COLO668 (cell line): ENCODE results near the gene RBM23.

Source experiments
- DNase-seq: peaks from one replicate; lab custom pipeline; 2025; ENCODE audit not compliant: unreplicated experiment; lab: John Stamatoyannopoulos, UW

The RBM23 gene

DNA sequence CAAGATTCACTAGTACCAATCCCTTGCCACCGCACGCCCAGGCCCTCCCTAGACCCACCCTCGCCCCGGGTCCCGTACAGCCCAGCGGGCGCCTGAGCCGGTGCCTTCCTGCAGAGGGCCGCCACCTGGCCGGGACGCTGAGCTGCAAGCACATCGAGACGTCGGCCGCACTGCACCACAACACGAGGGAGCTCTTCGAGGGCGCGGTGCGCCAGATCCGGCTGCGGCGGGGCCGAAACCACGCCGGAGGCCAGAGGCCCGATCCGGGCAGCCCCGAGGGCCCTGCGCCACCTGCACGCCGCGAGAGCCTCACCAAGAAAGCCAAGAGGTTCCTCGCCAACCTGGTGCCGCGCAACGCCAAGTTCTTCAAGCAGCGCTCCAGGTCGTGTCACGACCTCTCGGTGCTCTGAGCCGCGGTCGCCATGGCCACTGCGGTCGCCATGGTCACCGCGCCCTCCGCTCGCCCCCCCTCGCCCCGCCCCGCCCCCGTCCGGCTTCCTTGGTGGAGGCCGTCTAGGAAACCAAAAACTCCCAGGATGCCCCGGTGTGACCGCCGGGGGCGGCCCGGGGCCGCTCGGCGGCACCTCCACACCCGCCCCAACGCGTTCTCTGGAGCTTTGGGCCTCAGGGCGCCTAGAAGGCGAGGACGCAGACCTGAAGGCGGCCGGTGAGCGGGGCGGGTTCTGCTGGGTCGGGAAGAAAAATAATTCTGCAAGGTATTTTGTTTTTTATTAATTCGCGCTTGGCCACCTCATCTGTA, 32.3 kb downstream of the RBM23 start:
- peak; percentile 90 for DNase-seq

DNA sequence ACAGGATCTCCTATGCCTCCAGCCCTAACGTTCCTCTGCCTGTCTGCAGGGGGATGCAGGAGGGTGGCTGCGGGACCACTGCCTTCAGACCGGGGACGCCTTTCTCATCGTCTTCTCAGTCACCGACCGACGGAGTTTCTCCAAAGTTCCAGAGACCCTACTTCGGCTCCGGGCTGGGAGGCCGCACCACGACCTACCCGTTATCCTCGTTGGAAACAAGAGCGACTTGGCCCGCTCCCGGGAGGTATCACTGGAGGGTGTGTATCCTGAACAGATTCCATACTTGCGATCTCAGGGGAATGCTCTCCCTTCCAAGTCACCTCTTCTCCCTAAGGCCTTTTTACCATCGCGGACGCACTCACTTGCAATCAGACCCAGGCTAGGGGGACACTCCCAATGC, 33.0 kb downstream of the RBM23 start:
- DNase-seq = no peak

DNA sequence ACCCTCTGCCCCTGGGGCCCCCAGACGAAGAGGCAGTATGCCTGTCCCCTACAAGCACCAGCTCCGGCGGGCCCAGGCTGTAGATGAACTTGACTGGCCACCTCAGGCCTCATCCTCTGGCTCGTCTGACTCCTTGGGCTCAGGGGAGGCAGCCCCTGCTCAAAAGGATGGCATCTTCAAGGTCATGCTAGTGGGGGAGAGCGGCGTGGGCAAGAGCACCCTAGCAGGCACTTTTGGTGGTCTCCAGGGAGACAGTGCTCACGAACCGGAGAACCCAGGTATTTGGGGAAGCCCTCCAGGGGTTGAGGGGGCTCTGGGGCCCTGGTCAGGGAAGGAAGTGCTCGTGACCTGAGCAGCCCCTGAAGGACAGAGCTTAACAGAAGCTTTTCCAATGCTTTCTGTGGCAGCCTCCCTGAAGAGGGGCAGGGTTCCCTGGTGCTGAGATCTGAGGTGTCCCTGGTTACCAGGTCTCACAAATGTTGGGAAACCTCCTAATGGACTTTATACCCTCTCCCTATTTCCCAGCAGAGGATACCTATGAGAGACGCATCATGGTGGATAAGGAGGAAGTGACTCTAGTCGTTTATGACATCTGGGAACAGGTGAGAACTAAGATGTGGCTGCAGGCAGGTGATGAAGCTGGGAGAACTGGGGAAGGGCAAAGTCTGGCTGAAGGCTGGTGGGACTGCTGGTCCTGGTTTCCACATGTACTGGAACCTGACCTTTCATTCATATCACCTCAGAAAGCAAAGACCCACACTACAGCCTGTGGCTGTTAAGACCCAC, 34.0 kb downstream of the RBM23 start:
- DNase-seq = peak; percentile 12

DNA sequence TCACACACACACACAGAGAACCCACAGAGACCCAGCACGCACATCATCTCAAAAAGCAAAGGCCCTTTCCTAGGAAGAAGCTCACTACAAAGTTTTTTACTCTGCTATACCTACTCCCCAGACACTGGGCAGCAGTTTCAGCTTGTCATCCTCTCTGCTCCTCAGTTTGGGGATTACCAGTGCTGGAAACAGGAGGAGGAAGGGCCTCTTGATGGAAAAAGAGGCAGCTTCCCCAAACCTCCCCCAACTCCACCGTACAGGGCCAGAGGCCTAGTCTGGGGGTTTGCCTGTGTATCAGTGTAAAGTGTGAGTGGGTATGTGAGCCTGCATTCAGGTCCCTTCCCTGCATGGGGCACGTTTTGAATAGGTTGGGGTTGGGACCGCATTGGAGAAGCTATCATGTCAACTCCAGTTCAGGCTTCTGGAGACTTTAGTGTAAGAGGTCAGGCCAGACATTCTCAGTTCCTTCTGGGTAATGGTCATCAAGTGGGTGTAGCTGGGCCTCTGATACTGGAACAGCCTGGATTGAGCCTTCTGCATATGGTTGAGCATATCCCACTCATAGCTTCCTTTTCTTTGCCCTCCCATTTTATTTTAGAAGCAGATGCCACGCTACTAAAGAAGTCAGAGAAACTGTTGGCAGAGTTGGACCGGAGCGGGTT, 34.7 kb downstream of the RBM23 start:
- DNase-seq = no peak

DNA sequence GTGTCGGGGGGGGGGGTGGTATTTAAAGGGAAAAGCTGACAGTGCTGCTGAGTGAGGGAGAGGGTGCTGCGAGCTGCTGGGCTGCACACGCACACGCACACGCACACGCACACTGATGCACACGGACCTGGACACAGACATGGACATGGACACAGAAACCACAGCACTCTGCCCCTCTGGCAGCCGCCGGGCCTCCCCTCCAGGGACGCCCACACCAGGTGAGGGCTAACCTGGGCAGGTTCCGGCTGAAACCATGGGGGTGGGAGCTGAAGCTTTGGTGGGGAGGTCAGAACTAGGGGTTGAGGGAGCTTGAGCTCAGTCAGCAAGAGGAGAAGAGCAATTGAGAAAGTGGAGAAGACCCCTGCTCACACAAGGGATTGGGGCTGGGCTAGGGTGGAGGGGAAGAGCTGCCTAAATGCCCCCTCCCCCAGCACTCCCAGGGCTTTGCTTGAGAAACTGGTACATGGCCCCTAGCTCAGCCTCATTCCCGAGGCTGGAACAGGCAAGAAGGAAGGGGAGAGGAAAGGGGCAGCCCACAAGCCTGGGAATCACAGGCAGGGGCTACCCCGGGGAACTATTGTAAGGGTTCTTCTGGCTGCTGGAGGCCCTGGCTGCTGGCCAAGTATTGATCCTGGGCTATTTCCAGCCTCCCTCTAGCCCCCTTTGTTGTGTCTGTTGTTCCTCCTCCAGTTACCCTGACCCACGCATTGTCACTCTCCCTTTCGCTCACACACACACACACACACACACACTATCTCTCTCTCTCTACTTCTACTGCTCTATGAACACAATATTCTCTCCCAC, 35.6 kb downstream of the RBM23 start, which contains the start of gene REM2:
Gene REM2, plus strand, starts transcription at position 50 of the 804 bp plus-strand sequence. Its CDS starts 66 bp downstream, at position 116.
- peak; percentile 82 for DNase-seq

DNA sequence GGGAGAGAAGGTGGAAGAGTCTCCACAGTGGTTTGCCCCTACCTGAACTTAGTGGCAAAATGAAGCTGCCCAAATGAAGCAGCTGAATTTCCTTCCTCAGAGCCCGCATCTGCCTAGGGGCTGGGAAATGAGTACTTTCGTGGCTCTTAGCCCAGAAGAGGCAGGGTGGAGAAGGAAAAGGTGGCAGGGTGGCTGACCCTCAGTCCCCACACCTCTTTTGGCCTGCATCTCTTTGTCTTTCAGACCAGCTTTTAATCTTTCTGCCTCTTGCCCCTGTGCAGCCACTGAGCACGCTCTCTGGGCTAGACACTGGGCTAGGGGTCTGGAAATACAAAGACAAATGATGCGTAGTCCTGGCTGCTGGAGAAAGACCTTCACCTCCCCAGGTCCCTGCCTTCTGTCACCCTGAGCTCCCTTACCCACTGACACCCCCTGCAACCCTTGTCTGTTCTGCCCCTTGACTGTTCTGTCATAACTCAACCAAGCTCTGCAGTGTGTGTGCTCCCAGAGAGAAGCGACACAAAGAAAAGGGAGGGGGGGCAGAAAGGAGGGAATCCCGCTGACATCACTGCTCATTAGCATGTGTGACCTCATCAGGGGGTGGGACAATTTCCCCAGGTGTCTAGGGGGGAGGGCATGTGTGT, 36.3 kb downstream of the RBM23 start:
- DNase-seq = peak; percentile 68

DNA sequence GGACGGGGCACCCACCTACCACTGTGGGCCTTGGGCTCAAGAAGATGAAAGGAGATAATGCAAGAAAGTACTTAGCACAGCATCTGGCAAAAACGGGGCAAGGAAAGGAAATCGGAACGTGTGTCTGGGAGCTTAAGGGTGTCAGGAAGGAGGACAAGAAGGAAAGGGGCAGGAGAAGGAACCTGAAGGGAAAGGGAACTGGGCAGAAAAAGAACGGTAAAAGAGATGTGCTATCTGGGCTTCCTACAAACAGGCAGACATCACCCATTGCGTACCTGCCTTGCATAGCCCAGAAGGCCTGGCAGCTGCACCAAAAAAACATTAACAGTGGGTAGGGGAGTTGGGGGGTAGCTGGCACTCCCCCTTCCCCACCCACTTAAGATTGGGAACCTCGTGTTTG, 36.9 kb downstream of the RBM23 start:
- no peak for DNase-seq

DNA sequence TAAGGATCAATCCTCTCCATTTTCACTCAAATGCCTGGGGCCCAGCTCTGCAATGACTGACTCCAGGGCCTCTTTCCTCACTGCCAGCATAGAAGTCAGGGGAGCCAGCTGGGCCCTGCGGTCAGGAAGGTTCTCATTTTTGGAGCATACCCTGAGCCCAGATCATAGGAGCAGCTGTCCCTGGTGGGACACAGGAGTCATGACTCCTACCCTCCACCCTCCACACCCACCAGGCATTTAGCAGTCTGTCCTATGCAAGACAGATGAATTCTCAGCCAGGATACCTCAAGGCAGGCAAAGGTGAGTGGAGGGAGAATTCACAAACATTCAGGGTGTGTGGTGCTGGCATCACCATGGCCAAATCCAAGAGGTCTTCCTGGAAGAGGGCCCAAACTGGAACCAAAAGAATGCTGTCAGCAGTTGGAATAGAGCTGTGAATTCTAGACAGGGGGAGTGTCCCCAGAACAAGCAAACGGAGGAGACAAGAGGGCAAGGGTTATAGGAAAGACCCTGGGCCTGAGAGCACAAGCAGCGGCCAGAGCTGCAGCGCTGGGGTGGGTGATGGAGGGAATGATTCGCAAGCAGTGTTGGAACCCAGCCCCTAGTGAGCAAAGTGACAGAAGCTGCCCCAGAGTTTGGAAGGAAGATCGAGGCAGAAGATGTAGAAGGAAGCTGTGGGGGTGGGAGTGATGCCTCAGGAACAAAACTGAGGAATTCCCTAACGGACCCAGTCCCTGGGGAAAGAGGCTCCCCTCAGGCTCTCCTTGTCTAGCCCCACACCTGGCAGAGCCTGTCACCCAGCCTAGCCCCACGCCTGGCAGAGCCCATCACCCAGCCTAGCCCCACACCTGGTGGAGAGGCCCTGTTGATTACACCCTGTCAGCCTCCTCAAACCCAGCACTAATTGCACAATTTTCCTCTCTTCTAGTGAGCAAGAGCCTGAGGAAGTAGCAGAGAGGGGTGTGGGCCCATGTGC, 40.4 kb downstream of the RBM23 start:
- no peak for DNase-seq

DNA sequence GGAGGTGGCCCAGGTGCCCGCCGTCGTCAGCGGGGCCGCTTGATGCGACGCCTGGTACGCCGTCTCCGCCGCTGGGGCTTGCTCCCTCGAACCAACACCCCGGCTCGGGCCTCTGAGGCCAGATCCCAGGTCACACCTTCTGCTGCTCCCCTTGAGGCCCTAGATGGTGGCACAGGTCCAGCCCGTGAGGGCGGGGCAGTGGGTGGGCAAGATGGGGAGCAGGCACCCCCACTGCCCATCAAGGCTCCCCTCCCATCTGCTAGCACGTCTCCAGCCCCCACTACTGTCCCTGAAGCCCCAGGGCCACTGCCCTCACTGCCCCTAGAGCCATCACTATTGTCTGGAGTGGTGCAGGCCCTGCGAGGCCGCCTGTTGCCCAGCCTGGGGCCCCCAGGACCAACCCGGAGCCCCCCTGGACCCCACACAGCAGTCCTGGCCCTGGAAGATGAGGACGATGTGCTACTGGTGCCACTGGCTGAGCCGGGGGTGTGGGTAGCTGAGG, 41.9 kb downstream of the RBM23 start:
- DNase-seq = no peak

DNA sequence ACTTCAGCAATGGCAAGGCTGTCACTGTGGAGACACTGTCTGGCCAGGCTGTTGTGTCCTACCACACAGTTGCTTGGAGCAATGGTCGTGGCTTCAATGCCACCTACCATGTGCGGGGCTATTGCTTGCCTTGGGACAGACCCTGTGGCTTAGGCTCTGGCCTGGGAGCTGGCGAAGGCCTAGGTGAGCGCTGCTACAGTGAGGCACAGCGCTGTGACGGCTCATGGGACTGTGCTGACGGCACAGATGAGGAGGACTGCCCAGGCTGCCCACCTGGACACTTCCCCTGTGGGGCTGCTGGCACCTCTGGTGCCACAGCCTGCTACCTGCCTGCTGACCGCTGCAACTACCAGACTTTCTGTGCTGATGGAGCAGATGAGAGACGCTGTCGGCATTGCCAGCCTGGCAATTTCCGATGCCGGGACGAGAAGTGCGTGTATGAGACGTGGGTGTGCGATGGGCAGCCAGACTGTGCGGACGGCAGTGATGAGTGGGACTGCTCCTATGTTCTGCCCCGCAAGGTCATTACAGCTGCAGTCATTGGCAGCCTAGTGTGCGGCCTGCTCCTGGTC, 43.1 kb downstream of the RBM23 start:
- no peak for DNase-seq

DNA sequence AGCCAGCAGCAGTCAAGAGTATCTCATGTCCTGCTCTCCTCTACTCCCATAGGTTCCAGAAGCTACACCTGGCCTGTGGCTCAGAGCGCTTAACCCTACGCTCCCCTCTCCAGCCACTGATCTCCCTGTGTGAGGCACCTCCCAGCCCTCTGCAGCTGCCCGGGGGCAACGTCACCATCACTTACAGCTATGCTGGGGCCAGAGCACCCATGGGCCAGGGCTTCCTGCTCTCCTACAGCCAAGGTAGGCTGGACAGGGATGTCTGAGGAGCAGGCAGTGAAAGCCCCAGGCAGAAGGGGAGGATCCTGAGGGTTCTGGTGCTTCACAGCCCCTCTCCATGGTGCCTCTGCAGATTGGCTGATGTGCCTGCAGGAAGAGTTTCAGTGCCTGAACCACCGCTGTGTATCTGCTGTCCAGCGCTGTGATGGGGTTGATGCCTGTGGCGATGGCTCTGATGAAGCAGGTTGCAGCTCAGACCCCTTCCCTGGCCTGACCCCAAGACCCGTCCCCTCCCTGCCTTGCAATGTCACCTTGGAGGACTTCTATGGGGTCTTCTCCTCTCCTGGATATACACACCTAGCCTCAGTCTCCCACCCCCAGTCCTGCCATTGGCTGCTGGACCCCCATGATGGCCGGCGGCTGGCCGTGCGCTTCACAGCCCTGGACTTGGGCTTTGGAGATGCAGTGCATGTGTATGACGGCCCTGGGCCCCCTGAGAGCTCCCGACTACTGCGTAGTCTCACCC, 43.8 kb downstream of the RBM23 start:
- DNase-seq = no peak

DNA sequence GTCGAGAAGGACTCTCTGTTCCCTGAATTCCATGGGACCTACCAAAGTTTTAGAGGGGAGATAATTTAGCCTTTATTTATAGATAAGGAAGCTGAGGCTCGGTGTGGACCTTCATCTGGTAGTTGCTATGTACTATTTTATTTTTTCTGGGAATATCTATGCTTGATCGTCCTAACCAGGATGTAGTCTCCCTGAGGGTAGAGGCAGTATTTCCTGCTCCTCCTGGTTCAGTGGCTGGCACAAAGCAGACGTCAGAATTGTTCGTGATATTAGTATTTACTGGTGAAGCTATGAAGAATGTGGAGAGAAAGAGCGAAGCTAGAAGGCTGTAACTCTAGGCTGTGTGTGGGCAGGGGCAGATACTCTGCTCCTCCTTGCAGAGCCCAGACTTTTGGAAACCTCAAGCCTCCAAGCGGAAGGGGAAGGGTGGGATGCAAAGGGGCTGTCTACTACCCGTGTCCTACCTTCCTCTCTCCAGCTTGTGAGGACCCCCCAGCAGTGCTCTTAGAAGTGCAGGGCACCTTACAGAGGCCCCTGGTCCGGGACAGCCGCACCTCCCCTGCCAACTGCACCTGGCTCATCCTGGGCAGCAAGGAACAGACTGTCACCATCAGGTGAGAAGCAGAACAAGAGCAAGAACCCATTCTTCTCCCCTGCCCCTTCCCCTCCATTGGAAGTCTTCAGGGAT, 46.0 kb downstream of the RBM23 start:
- DNase-seq = no peak

DNA sequence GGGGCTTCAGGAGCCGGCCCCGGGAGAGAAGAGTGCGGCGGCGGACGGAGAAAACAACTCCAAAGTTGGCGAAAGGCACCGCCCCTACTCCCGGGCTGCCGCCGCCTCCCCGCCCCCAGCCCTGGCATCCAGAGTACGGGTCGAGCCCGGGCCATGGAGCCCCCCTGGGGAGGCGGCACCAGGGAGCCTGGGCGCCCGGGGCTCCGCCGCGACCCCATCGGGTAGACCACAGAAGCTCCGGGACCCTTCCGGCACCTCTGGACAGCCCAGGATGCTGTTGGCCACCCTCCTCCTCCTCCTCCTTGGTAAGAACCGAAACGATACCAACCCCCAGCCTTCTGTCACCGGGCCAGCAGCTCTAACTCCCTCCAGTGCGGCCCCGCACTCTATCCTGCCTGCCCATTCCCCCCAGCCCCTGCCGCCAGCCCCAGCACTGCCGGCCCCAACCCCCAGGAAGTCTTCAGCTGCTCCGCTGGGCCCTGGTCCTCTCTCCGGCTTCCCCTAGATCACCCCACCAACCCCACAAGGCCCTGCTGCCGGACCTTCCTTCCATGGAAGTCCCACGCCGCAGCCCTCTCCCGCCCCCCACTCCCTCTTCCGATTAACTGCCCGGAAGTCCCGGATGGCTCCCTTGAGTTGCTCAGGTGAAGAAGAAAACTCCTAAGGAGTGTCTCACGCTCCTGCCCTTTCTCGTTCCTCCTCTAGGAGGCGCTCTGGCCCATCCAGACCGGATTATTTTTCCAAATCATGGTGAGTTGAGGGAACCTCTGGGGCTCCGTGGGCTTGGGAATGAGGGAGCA, 46.7 kb downstream of the RBM23 start:
- DNase-seq = peak; percentile 82

DNA sequence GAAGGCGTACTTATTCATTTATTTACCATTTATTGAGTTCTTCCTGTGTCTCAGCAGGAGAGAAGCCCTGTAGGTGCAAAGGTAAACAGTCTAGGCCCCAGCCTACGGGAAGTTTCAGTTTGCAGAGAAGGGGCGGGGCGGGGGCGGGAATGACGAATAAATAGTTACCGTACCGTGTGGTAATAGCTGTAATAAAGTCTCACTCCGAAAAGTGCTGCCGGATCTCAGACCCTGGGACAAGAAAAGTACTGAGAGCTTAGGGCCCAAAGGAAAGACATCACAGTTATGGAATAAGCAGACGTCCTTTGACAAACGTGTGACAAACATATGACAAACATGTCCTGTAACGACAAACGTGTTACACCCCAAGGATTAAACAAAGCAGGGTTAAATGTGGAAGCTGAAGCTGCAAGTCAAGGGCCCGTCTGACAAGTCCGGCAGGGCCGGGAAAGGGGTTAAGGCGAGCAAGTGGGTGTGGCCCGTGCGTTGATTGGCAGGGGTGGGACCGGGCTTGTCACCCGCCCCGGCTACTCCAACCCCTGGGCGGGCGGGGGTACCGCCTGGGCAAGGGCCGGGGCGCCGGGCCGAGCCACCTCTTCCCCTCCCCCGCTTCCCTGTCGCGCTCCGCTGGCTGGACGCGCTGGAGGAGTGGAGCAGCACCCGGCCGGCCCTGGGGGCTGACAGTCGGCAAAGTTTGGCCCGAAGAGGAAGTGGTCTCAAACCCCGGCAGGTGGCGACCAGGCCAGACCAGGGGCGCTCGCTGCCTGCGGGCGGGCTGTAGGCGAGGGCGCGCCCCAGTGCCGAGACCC, 47.5 kb downstream of the RBM23 start, which contains the start of gene LRP10:
Gene LRP10, plus strand, starts transcription at position 517 of the 809 bp plus-strand sequence. CDS start 564 bp downstream, outside the sequence.
- peak; percentile 94 for DNase-seq

DNA sequence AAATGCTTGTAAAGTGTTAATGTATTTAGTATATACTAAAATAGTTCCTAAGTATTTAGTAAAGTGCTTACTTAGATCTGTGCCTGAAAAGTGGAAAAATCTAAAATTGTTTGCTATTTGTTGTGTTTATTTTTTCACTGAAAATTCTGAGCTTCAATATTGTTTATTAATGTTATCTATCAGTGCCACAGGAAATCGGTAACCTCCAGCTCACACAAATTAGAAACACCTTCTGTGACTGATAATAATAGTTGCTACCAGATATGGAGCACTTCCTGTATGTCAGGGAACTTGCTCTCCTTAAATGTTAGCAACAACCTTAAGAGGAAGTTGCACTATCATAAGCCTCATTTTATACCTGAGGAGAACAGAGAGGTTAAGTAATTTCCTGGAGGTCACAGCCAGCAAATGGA, 48.1 kb downstream of the RBM23 start:
- no peak for DNase-seq

DNA sequence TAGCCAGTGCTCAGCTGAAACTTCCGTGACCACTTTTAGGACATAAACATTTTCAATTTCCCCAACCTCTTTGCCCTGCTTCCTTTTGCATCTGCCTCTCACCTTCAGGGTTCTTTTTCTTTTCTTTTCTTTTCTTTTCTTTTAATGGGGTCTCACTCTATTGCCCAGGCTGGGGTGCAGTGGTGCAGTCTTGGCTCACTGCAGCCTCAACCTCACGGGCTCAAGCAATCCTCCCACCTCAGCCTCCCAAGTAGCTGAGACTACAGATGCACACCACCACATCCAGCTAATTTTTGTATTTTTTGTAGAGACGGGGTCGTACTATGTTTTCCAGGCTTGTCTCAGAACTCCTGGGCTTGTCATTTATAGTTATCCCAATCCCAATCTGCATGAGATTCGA, 52.1 kb downstream of the RBM23 start:
- no peak for DNase-seq
